IPS-NIHi7 (cell line): ENCODE results near the gene CAMTA1.
"Not testable (repeated sequence)": the region's sequence is repeated elsewhere in the genome, so short reads cannot be mapped to it uniquely, and the experiment has no call there.

Experiments used
- DNase-seq: peaks from one replicate; pipeline ENCODE4 v3.0.0; 2012; ENCODE audit warnings: mixed read lengths; ENCODE audit errors: extremely low spot score

CAMTA1 gene

GRCh38 chr1:7674972-7675371, 889.7 kb downstream of the CAMTA1 start:
- DNase-seq: no peak

DNA sequence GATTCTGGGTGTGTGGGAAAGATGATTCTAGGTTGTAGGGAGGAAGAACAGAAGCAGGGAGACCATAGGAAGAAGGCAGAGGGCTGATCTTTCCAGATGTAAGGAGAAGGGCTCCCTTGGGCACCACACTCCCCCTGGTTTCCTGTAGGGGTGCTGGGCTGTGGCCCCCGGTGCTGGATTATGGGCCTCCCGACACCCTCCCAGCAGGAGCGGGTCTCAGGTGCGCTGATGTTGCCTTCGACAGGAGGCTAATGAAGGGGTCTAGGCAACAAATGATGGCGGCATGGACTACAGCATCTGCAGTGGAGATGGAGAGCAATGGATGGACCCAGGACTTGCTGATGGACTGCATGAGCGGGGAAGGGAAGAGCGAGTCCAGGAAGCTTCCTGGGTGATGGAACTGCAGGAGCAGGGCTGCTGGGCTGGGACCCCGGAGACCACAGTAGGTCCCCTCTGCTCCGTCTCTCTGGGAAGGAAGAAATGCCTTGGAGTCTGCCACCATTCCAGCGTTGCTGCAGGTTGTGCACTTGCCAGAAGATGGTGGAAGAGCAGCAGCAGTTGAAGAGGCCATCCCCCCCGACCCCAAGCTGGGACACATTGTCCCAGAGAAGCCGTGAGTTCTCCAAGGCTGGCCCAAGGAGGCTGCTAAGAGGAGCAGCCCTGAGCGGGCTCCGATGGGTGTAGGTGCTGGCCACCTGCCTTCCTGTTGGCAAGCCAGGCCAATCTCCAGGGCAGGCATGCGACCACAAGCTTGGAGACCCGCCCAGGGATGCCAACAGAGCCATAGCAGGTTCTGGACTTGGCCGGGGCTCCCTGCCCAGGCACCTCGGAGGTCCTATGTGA, 890.4 kb downstream of the CAMTA1 start:
- DNase-seq: no peak

DNA sequence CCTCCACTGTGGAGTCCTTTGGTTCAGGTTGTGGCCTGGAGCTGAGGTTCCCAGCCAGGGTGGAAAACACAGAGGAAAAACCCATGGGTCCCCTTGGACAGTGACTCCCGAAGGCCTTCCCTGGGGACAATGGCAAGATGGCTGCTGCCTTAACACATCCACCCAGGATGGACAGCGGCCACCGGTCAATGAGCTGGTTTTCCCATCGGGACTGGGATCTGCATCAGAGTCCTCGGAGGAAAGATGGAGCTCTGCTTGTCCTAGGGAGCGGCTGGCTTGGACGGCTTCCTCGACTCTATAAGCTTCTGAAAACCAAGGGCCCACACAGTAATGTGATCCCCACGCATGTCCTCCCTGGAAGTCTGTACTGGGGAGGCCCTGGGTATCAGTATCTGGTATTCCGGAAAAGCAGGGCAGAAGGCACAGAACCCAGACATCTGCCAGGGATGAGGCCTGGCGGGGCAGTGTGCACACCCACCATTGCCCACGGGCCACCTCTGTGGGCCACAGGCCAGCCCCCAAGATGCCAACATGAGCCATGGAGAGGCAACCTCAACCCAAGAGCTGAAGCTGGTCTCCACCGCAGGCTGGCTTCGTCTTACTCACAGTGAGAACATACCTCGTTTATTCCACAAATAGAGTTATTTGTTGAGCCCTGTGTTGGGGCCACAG, 891.2 kb downstream of the CAMTA1 start:
- no peak for DNase-seq

DNA sequence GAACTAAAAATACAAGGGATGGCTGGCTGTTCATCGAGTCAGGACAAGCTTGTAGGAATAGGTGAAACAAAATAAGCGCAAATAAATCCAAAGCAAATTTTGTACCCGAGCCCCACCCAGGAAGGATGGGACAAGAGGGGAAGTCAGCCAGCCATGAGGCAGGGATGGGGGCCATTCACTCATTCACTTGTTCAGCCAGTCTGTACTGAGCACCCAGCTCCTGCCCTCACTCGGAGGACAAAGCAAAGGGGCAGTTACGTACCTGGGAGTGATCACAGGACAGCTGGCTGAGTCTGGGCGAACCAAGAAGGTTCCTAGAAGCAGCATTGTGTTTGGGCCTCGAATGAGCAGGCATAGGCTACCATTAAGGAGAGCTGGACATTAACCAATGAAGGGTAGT, 891.9 kb downstream of the CAMTA1 start:
- DNase-seq: no peak

- DNase-seq: no peak
Observed at GRCh38 chr1:7677815-7678214, 892.6 kb downstream of the CAMTA1 start.

GRCh38 chr1:7678491-7679158, 893.4 kb downstream of the CAMTA1 start:
- no peak for DNase-seq

DNA sequence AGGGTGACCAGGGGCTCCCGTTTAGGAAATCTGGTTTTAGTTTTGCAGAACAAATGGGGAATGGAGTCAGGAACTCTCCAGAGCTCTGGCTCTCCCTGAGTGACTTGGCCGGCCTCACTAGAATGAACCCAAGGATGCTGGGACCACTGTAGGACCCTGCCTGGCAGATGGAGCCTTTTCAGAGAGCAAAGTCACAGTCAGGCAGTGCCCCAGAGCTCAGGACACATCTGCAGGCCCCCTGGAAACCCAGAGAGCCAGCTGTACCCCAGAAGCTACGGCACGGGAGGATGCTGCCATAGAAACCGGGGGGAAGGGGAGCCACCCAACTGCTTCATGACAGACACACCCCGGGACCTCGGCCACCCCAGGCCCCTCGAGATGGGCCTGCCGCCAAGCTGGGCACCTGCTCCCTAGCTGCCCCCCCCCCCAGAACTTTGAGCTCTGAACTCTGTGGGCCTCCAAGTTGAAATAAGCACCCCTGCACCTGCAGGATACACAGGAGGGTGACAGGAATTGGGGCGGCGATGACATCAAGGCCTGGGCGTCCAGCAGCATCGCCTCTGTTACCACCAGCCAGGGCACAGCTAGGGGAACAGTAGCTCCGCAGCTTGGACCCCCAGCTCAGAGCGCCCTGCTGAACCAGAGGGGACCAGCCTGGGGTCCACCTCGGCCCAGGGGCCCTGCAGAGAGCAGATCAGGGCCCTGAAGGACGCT, 894.1 kb downstream of the CAMTA1 start:
- no peak for DNase-seq

- DNase-seq: no peak
Observed at GRCh38 chr1:7679873-7680206, 894.6 kb downstream of the CAMTA1 start.

GRCh38 chr1:7680207-7680954, 895.1 kb downstream of the CAMTA1 start:
- peak; percentile 76 for DNase-seq

DNA sequence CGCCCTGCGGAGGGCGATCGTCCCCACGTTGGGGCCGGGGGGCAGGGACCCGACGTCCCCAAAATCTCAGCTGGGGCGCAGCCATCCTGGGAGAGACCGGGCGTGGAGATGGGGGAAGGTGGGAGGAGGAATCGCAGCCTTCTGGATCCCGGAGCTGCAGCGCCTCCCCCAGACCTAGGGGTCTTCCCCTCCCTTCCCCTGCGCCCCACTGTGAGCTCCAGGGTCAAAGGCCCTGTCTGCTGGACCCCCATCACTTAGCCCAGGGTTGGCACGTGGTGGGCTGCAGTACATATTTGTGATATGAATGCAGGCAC, 895.7 kb downstream of the CAMTA1 start:
- peak; percentile 45 for DNase-seq

DNA sequence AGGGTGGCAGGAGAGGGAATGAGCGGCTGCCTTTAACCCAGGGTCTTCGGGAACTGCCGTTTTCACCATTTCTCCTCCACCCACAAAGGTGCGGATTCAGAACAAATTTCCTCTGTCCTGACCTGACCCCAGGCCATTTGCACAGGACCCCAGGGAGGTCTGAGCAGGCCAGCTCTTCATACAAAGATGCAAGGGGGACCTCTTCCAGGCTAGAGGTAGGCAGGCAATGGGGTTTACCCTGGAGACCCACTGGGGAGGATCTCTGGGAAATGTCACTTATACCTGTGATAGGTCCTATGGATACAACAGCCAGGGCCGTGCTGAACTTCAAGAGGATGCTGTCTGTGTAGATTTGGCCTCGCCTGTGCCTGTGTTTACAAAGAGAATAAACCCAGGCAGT, 896.1 kb downstream of the CAMTA1 start:
- no peak for DNase-seq

GRCh38 chr1:7683521-7683920, 898.3 kb downstream of the CAMTA1 start:
- no peak for DNase-seq

- no peak for DNase-seq
Observed at GRCh38 chr1:7684132-7684531, 898.9 kb downstream of the CAMTA1 start.

DNA sequence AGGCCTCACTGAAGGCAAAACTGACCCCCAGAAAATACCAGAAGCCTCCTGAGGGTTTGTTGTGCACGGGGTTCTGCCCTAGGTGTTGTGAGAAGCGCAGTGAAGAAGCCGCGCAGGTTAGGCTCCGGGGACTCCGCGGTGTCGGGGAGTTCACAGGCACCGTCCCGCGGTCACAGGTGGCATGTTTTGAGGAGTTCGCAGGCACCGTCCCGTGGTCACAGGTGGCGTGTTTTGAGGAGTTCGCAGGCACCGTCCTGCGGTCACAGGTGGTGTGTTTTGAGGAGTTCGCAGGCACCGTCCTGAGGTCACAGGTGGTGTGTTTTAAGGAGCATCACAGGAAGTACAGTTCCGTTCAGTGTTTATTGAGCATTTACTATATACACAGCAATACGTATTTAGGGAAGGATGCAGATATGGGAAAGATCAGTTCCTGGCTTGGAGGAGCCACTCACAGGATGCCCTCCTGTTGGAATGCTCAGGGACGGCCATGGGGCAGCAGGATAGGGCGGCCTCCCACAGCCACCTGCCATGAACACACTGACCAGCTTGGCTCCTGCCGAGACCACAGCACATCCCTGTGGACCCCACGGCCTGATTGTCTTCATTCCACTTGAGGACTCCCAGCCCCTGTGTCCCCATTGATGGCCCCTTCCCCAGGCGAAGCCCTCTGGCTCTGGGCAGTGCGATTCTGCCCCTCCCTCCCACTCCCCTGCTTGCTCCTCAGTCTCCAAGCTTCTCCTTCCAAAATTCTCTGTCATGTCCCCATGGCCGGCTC, 899.8 kb downstream of the CAMTA1 start:
- DNase-seq: no peak

DNA sequence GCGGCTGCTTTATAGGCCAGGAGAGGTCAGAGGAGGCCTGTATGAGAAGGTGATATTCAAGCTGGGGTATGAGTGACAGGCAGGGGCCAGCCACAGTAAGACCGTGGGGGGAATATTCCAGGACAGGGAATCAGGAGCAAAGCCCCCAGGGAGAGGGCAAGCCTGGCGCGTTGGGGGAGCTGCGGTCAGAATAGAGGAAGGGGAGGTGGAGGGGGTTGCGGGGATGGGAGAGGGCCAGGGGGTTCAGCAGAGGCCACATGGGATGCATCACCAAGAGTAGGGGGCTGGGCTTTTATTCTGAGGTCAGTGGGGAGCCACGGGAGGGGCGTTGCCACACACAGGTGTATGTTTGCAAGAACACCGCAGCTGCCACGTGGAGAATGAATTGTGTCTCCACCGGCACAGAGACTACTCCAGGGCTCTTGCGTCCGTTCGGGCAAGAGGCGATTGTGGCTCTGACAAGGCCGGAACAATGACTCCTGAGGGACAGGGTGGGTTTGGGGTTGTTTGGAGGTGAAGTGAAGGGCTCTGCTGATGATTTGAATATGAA, 901.1 kb downstream of the CAMTA1 start:
- no peak for DNase-seq

- DNase-seq: no peak
Observed at GRCh38 chr1:7687411-7687810, 902.2 kb downstream of the CAMTA1 start.

GRCh38 chr1:7688659-7689058, 903.4 kb downstream of the CAMTA1 start:
- DNase-seq: no peak

GRCh38 chr1:7689307-7689706, 904.1 kb downstream of the CAMTA1 start:
- not testable (repeated sequence) for DNase-seq

DNA sequence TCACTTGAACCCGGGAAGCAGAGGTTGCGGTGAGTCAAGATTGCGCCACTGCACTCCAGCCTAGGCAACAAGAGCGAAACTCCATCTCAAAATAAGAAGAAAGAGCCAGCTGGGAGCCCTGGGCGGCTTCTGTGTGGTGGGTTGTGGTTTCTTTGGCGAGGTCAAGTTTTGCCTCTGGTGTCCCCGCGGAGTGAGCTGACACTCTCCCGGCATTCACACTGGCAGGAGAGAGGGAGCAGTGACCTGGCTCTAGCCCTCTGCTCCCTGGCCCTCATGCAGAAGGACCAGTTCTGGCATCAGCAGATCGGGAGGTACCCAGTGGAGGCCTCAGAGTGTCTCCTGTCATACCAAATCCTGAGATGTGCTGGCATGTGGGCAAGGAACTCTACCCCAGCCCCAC, 904.8 kb downstream of the CAMTA1 start:
- DNase-seq: no peak

GRCh38 chr1:7690496-7691182, 905.4 kb downstream of the CAMTA1 start:
- no peak for DNase-seq
